Vagina (tissue), 2 donors: ENCODE results near the gene HACD1. TPM values are rescaled to one million over a fixed set of nuclear protein-coding genes. Genes with fewer than 3 reads are reported as not detected.

Experiments used
- DNase-seq, 2 donors: peaks; one replicate each; pipeline ENCODE4 v3.0.0-alpha.2; 2017; ENCODE audit errors: extremely low spot score in 2 of 2
- H3K27ac ChIP-seq: fragments of 200-600 bp; sonication (generic); one replicate; pipeline ENCODE4 v1.5.1; 2019
- H3K27me3 ChIP-seq: fragments of 200-600 bp; sonication (generic); one replicate; pipeline ENCODE4 v1.5.1; 2019
- H3K36me3 ChIP-seq, 2 donors: fragments of 200-600 bp; sonication (generic); one replicate each; pipeline ENCODE4 v1.5.1; 2017 to 2019
- H3K4me1 ChIP-seq: fragments of 200-600 bp; sonication (generic); one replicate; pipeline ENCODE4 v1.5.1; 2019
- H3K4me3 ChIP-seq, 2 donors: fragments of 200-600 bp; sonication (generic); 1 replicate in 1 of 2; 2 replicates in 1 of 2; pipeline ENCODE4 v1.5.1; 2016 to 2019
- H3K9me3 ChIP-seq: fragments of 200-600 bp; sonication (generic); one replicate; pipeline ENCODE4 v1.5.1; 2019
- POLR2A ChIP-seq, 2 donors: fragments of 450-650 bp; IDR thresholded peaks; one replicate each; pipeline ENCODE4 v1.6.1; 2017; ENCODE audit warnings: antibody characterized with exemption in 2 of 2, mild to moderate bottlenecking in 2 of 2, moderate library complexity in 2 of 2
- POLR2AphosphoS5 ChIP-seq, 2 donors: sonication (generic); formaldehyde crosslinking; IDR thresholded peaks; one replicate each; pipeline ENCODE4 v1.9.0; 2017; ENCODE audit warnings: antibody characterized with exemption in 2 of 2, mild to moderate bottlenecking in 2 of 2, low read depth in 1 of 2; ENCODE audit not compliant: insufficient read depth in 1 of 2
- intact Hi-C: fragments of 100-400 bp; cut with DNase I; formaldehyde crosslinking; loops from one replicate; pipeline ENCODE4 v1.15.1; 2023
- total RNA-seq: library from RNA; depleted of rRNA; stranded (reverse); fragments of >200 nt; gene quantifications from one replicate; pipeline ENCODE4 v1.2.3, GENCODE V29; 2016
- TF ChIP-seq, protein P1 (sequence below), 3 experiments: fragments of 450-650 bp in 2 of 3; fragments of 200-600 bp in 1 of 3; sonication (generic) in 1 of 3; IDR thresholded peaks; one replicate each; pipeline ENCODE4 v1.5.1; 2017 to 2019; ENCODE audit warnings: antibody characterized with exemption in 3 of 3, mild to moderate bottlenecking in 2 of 3, moderate library complexity in 2 of 3

The HACD1 gene, protein sequence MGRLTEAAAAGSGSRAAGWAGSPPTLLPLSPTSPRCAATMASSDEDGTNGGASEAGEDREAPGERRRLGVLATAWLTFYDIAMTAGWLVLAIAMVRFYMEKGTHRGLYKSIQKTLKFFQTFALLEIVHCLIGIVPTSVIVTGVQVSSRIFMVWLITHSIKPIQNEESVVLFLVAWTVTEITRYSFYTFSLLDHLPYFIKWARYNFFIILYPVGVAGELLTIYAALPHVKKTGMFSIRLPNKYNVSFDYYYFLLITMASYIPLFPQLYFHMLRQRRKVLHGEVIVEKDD
- 6.4 TPM for total RNA-seq

DNA sequence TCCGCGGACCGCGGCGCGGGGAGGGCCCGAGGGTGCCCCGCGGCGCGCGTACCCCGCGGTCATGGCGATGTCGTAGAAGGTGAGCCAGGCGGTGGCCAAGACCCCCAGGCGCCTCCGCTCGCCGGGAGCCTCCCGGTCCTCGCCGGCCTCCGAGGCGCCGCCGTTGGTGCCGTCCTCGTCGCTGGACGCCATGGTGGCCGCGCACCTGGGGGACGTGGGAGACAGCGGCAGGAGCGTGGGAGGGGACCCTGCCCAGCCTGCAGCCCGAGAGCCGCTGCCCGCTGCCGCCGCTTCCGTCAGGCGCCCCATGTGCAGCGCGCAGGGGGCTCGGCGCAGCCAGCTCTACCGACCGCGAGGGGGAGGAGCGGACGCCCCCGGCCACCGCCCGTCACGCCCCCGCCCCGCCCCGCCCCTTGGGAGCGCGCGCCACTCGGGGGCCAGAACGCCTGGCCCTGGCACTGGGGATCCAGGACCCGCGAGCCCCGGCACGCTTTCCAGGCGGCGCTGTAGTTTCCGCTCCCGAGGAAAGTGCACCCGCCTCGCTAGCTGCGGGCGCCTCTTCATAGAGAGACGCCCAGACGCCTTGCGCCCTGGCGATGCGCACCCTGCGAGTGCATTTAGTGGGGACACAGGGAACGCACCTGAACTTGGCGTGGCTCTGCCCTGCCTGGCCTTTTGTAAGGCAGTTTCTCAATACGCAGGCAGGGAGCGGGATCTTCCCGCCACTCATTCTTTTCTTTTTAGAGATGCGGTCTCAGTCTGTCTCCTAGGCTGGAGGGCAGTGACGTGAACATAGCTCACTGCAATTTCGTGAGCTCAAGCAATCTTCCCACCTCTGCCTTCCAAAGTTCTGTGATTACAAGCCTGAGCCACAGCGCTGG is at the start of gene HACD1:
TSS of gene HACD1 (minus strand) at position 344 of the 881 bp plus-strand sequence. CDS start at position 309, 35 bp downstream.
- intact Hi-C loops = no loop called here
- Histone ChIP-seq H3K27me3 (no peaks in the 10 kb centered on the region), H3K36me3 (no peaks in the 10 kb centered on the region), H3K4me1 (peaks cover 11% of the 10 kb centered on the region), H3K9me3 (no peaks in the 10 kb centered on the region), H3K27ac (peak within 1 kb of the TSS; percentile 80), H3K4me3 (peak within 1 kb of the TSS; percentile 75 to 97)
- TF ChIP-seq POLR2AphosphoS5 (IDR thresholded peaks at IDR 0.05; ENCODE audit: insufficient read depth in 1 of 2, low read depth in 1 of 2) (peak in 1 of 2 donors; percentile 58), POLR2A (IDR thresholded peaks at IDR 0.05) (peak in 1 of 2 donors; percentile 21)
- TF ChIP-seq, protein P1, sequence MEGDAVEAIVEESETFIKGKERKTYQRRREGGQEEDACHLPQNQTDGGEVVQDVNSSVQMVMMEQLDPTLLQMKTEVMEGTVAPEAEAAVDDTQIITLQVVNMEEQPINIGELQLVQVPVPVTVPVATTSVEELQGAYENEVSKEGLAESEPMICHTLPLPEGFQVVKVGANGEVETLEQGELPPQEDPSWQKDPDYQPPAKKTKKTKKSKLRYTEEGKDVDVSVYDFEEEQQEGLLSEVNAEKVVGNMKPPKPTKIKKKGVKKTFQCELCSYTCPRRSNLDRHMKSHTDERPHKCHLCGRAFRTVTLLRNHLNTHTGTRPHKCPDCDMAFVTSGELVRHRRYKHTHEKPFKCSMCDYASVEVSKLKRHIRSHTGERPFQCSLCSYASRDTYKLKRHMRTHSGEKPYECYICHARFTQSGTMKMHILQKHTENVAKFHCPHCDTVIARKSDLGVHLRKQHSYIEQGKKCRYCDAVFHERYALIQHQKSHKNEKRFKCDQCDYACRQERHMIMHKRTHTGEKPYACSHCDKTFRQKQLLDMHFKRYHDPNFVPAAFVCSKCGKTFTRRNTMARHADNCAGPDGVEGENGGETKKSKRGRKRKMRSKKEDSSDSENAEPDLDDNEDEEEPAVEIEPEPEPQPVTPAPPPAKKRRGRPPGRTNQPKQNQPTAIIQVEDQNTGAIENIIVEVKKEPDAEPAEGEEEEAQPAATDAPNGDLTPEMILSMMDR (IDR thresholded peaks at IDR 0.05) = no peak
- no peak for DNase-seq

DNA sequence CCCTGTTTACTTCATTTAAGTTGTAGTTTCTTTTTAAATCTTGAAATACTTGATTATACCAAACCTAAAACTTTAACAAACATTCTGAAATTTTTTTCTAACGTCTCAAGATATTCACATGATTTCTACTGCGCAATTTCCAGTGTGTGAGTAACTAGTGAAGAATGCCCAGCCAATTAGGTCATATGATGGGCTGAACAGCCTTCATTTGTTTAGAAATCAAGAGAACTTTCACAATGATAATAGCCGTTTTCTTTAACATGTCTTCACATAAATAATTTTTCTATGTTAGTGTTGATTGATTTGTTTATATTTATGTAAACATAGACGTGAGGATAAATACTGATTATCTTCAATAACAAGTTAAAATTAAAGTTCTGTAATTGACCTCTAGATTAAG is 48.6 kb upstream of the HACD1 start:
- no peak for TF ChIP-seq POLR2A (IDR thresholded peaks at IDR 0.05)
- TF ChIP-seq, protein P1 (IDR thresholded peaks at IDR 0.05) = no peak
- TF ChIP-seq POLR2AphosphoS5 (IDR thresholded peaks at IDR 0.05; ENCODE audit: insufficient read depth in 1 of 2, low read depth in 1 of 2) = peak; percentile 51 to 95
- H3K4me3 ChIP-seq = peak overlapping the region in 1 of 2 donors; percentile 4
- no peaks in the 10 kb centered on the region for H3K36me3 ChIP-seq
- H3K27ac ChIP-seq = peak overlapping the region; percentile 92
- peaks cover 22% of the 10 kb centered on the region for H3K4me1 ChIP-seq
- H3K27me3 ChIP-seq = no peaks in the 10 kb centered on the region
- intact Hi-C loops = no loop called here
- H3K9me3 ChIP-seq = no peaks in the 10 kb centered on the region
- DNase-seq = no peak

DNA sequence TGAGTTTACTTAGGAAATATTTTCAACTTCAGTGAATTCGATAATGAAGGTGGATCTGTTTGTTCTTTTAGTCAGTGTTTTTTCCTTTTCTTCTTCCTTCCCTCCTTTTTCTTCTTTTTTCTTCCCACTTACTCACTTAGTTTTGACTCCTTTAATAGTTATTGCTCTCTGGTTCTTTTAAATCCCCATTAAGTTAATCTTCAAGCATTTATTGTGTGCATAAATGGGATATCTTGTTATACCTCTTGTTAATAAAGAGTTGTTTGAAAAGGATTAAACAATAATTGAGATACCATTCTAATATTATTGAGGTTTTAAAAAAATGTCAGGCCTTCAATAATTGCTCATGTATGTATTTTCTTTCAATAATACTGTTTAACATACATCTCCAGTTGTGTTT is 46.3 kb upstream of the HACD1 start:
- Histone ChIP-seq H3K9me3 (no peaks in the 10 kb centered on the region), H3K27ac (peak overlapping the region; percentile 13), H3K36me3 (no peaks in the 10 kb centered on the region), H3K4me1 (peaks cover 23% of the 10 kb centered on the region), H3K27me3 (no peaks in the 10 kb centered on the region), H3K4me3 (no peak overlapping the region)
- intact Hi-C loops = no loop called here
- TF ChIP-seq, protein P1 (IDR thresholded peaks at IDR 0.05) = no peak
- TF ChIP-seq POLR2AphosphoS5 (IDR thresholded peaks at IDR 0.05; ENCODE audit: insufficient read depth in 1 of 2, low read depth in 1 of 2) (no peak), POLR2A (IDR thresholded peaks at IDR 0.05) (no peak)
- DNase-seq = no peak

DNA sequence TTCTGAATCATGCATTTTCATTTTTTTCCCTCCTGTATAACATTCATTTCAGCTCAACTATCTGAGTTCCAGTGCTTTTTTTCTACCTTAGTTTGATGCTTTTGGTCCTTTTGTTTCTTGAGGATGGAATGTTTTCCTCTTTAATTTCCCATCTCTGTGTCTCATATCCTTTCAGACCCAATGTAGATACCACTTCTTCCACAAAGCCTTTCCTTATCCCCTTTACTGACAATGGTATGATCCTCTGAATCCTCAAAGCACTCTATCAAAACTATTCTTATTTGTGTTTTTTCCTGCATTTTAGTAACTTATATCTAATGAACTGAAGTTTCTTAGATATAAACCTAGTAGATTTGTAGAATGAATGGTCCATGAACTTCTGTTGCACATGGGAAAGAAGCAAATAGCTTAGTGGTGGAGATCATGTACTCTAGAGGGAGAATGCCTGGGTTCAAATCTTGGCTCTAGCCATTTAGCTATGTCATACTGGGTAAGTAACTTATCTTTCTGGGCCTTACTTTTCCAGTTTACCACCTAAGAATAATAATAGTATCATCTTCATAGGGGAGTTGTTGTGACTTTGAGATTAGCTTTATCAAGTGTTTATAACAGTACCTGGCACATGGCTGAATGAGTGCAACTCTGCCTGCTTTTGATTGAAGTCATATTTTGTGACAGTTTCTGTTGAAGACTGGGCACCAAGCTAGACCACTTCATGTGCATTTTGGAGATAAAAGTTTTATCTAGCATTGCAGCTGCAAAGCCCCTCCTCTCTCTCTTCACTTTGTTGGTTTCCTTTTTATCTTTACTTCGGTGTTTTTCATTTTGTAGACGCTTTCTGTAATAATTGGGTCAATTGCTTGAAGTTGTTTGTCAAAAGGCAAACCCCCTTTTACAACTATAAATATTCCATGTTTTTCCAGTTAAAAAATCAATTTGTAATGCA is 45.3 kb upstream of the HACD1 start:
- Histone ChIP-seq H3K36me3 (no peaks in the 10 kb centered on the region), H3K27me3 (no peaks in the 10 kb centered on the region), H3K27ac (no peak overlapping the region), H3K9me3 (no peaks in the 10 kb centered on the region), H3K4me3 (no peak overlapping the region), H3K4me1 (peaks cover 25% of the 10 kb centered on the region)
- no peak for TF ChIP-seq POLR2A (IDR thresholded peaks at IDR 0.05)
- TF ChIP-seq POLR2AphosphoS5 (IDR thresholded peaks at IDR 0.05; ENCODE audit: insufficient read depth in 1 of 2, low read depth in 1 of 2) = no peak
- TF ChIP-seq, protein P1 (IDR thresholded peaks at IDR 0.05) = no peak
- no peak for DNase-seq
- intact Hi-C loops = no loop called here
